ENCODE data around the gene UTF1. TPM values are rescaled to one million over a fixed set of nuclear protein-coding genes. Genes with fewer than 3 reads are reported as not detected.
"Not testable (repeated sequence)": the region's sequence is repeated elsewhere in the genome, so short reads cannot be mapped to it uniquely, and the experiment has no call there.

The UTF1 gene
- total RNA-seq, 2 donors from 2014 or later = not detected

GRCh38 chr10:133261726-133262325 is 31.8 kb downstream of the UTF1 start:
- peaks cover 14% of the 10 kb centered on the region for H3K4me1 Mint-ChIP-seq
- H3K27ac Mint-ChIP-seq = peak overlapping the region; percentile 88
- peak overlapping the region; percentile 60 for H3K4me3 Mint-ChIP-seq
- no peaks in the 10 kb centered on the region for H3K9me3 Mint-ChIP-seq
- peak; percentile 52 for ATAC-seq (replicated peaks)
- H3K27me3 Mint-ChIP-seq = no peaks in the 10 kb centered on the region
- H3K36me3 Mint-ChIP-seq (ENCODE audit: low read depth) = peaks cover 43% of the 10 kb centered on the region

- Mint-ChIP-seq H3K9me3 (no peaks in the 10 kb centered on the region), H3K4me1 (peaks cover 14% of the 10 kb centered on the region), H3K27me3 (no peaks in the 10 kb centered on the region), H3K27ac (no peak overlapping the region), H3K4me3 (peak overlapping the region; percentile 42), H3K36me3 (ENCODE audit: low read depth) (peaks cover 43% of the 10 kb centered on the region)
- ATAC-seq (replicated peaks) = no peak
Observed at GRCh38 chr10:133262696-133263095, 32.7 kb downstream of the UTF1 start.

DNA sequence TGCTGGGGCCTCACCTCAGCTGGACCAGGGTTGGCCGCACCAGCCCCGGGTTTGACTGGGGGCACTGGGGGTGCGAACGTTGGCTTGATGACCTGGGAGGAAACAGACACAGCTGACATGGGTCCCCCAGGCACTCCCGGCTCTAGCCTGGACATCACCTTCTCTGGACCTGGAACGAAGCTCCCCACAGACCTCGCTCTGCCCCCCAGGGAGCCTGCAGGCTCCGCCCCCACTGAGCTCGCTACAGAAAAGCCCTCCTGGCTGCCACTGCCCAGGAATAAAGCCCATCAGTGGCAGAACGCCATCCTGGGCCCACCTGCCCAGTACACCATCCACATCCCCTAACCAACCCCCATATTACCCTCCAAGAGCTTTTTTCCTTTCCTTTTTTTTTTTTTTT is 33.7 kb downstream of the UTF1 start:
- ATAC-seq (replicated peaks) = no peak
- Mint-ChIP-seq H3K27ac (no peak overlapping the region), H3K27me3 (no peaks in the 10 kb centered on the region), H3K36me3 (ENCODE audit: low read depth) (peaks cover 43% of the 10 kb centered on the region), H3K9me3 (no peaks in the 10 kb centered on the region), H3K4me1 (peaks cover 14% of the 10 kb centered on the region), H3K4me3 (peak overlapping the region; percentile 31)

DNA sequence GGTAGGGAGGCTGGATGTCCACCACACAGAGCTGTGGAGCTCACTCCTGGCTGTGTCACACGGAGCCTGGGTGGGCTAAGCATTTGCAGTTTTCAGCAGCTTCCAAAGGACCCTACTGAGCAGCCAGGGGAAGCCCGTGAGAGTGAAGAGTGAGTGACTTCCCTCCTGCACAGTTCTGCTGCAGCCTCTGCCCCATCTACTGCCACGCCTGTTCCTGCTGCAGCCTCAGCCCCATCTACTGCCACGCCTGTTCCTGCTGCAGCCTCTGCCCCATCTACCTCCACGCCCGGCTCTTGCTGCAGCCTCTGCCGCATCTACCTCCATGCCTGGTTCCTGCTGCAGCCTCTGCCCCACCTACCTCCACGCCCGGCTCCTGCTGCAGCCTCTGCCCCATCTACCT is 34.4 kb downstream of the UTF1 start:
- ATAC-seq (replicated peaks) = no peak
- Mint-ChIP-seq H3K27me3 (no peaks in the 10 kb centered on the region), H3K36me3 (ENCODE audit: low read depth) (peaks cover 37% of the 10 kb centered on the region), H3K4me1 (peaks cover 8% of the 10 kb centered on the region), H3K4me3 (peak overlapping the region; percentile 31), H3K9me3 (no peaks in the 10 kb centered on the region), H3K27ac (no peak overlapping the region)

GRCh38 chr10:133265052-133265451 is 35.0 kb downstream of the UTF1 start:
- not testable (repeated sequence) for H3K4me1 Mint-ChIP-seq; H3K9me3 Mint-ChIP-seq; H3K27me3 Mint-ChIP-seq; H3K4me3 Mint-ChIP-seq; ATAC-seq (replicated peaks)
- Mint-ChIP-seq H3K36me3 (ENCODE audit: low read depth) (peaks cover 42% of the 10 kb centered on the region), H3K27ac (peak overlapping the region; percentile 41)

DNA sequence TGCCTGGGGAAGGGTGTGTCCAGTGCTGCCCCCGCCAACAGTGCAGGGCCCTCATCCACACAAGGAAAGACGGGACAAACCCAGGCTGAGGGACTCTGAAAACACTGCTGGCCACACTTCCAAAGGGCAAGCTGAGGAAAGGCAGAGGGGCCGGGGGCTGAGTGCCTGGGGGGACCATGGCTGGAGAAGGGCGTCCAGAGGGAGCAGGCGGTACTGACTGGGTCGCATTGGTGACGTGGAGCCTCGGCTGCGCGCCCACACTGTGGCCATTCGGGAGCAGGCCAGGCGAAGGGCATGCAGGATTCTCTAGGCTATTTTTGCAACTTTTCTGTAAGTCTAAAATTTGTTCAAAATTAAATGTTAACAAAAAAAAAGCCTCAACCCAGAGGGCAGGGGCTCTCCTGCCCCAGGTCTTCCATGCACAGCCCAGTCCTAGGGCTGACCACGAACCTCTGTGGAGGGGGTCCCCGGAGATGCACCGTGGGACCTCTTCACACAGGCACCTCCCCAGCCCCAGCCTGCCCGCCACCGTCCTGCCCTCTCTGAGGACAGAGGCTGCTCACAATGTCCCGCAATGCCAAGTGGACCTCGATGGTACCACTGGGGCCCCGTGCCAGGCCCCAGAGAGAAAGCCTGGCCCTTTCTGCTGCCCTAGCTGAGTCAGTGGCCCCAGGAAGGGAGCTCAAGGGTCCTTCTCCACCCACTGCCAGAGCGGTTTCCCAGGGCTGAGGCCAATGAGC is 36.2 kb downstream of the UTF1 start:
- H3K4me1 Mint-ChIP-seq = peaks cover 7% of the 10 kb centered on the region
- H3K36me3 Mint-ChIP-seq (ENCODE audit: low read depth) = peaks cover 53% of the 10 kb centered on the region
- no peak for ATAC-seq (replicated peaks)
- H3K27me3 Mint-ChIP-seq = no peaks in the 10 kb centered on the region
- H3K9me3 Mint-ChIP-seq = no peaks in the 10 kb centered on the region
- H3K4me3 Mint-ChIP-seq = no peak overlapping the region
- no peak overlapping the region for H3K27ac Mint-ChIP-seq

- no peak overlapping the region for H3K4me3 Mint-ChIP-seq
- no peaks in the 10 kb centered on the region for H3K27me3 Mint-ChIP-seq
- no peak for ATAC-seq (replicated peaks)
- no peak overlapping the region for H3K27ac Mint-ChIP-seq
- peaks cover 7% of the 10 kb centered on the region for H3K4me1 Mint-ChIP-seq
- H3K9me3 Mint-ChIP-seq = no peaks in the 10 kb centered on the region
- peaks cover 63% of the 10 kb centered on the region for H3K36me3 Mint-ChIP-seq (ENCODE audit: low read depth)
Observed at GRCh38 chr10:133267293-133267692, 37.3 kb downstream of the UTF1 start.

DNA sequence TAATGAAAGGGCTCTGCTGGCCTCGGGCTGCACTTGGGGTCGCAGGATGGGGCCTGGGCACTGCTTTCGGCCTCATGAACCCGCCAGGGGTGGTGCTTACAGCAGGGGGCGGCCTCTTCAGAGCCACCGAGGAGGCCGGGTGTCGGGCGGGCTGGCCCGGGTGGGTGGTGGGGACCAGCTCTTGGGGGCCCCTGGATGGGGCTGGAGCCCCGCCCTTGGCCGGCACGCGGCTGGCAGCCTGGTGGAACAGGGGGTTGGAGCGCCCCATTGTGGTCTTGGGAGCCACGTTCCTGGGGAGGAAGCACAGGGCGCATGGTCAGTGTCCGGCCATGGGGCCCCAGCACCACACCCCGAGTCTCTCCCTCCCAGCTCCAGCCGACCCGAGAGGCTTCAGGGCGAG is 37.8 kb downstream of the UTF1 start:
- Mint-ChIP-seq H3K4me1 (peaks cover 7% of the 10 kb centered on the region), H3K4me3 (no peak overlapping the region), H3K27me3 (no peaks in the 10 kb centered on the region), H3K36me3 (ENCODE audit: low read depth) (peaks cover 63% of the 10 kb centered on the region), H3K27ac (no peak overlapping the region), H3K9me3 (no peaks in the 10 kb centered on the region)
- ATAC-seq (replicated peaks) = no peak

- Mint-ChIP-seq H3K4me1 (peaks cover 7% of the 10 kb centered on the region), H3K9me3 (no peaks in the 10 kb centered on the region), H3K36me3 (ENCODE audit: low read depth) (peaks cover 63% of the 10 kb centered on the region), H3K27ac (no peak overlapping the region), H3K27me3 (no peaks in the 10 kb centered on the region), H3K4me3 (no peak overlapping the region)
- no peak for ATAC-seq (replicated peaks)
Observed at GRCh38 chr10:133268532-133268931, 38.5 kb downstream of the UTF1 start.

- Mint-ChIP-seq H3K9me3 (no peaks in the 10 kb centered on the region), H3K27me3 (no peaks in the 10 kb centered on the region), H3K27ac (no peak overlapping the region), H3K4me3 (no peak overlapping the region), H3K36me3 (ENCODE audit: low read depth) (peaks cover 54% of the 10 kb centered on the region), H3K4me1 (peaks cover 4% of the 10 kb centered on the region)
- no peak for ATAC-seq (replicated peaks)
Observed at GRCh38 chr10:133269367-133269766, 39.4 kb downstream of the UTF1 start.

DNA sequence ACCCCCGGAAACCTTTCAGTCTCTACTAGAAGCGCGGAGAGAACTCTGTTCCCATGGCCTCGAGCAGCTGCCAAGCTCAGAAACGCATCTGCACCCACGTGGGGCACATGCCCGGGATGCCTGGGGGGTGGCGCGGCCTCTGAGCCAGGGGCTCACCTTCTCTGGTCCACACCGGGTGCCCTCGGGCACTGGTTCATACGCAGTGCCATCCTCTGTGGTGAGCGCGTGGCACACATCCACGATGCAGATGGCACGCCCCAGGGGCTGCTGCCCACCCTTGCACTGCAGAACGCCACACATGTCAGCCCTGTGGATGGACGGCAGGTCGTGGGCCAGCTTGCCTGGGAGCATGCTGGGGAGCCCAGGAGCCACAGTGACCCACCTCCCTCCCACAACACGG is 40.2 kb downstream of the UTF1 start:
- Mint-ChIP-seq H3K4me1 (no peaks in the 10 kb centered on the region), H3K4me3 (no peak overlapping the region), H3K27ac (no peak overlapping the region), H3K36me3 (ENCODE audit: low read depth) (peaks cover 56% of the 10 kb centered on the region), H3K27me3 (no peaks in the 10 kb centered on the region), H3K9me3 (no peaks in the 10 kb centered on the region)
- no peak for ATAC-seq (replicated peaks)

DNA sequence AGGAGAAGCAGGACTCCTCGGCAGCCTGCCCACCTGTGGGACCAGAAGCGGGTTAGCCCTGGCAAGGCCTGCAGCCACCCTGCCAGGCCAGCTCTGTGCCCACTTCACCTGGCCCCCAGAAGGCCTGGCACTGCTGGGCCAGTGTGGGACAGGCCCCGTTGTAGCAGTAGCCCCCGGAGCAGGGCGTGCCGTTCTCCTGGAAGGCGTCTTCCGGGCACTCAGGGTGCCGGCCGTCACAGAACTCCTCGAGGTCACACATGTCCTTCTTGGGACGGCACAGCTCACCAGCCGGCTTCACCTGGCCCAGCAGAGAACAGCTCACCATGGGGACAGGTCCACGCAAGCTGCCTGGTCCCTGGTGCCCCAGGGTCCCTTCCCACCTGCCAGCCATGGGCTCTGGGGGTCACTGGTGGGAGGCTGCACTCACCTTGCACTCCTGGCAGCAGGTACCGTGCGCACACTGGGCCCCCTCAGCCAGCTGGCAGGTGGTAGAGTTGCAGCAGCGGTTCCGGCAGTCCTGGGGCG is 40.8 kb downstream of the UTF1 start:
- H3K27ac Mint-ChIP-seq = no peak overlapping the region
- no peak for ATAC-seq (replicated peaks)
- H3K4me3 Mint-ChIP-seq = no peak overlapping the region
- H3K27me3 Mint-ChIP-seq = no peaks in the 10 kb centered on the region
- no peaks in the 10 kb centered on the region for H3K9me3 Mint-ChIP-seq
- H3K4me1 Mint-ChIP-seq = no peaks in the 10 kb centered on the region
- peaks cover 56% of the 10 kb centered on the region for H3K36me3 Mint-ChIP-seq (ENCODE audit: low read depth)

GRCh38 chr10:133271521-133272300 is 41.7 kb downstream of the UTF1 start:
- Mint-ChIP-seq H3K27me3 (no peaks in the 10 kb centered on the region), H3K4me3 (no peak overlapping the region), H3K9me3 (no peaks in the 10 kb centered on the region), H3K4me1 (no peaks in the 10 kb centered on the region), H3K27ac (no peak overlapping the region), H3K36me3 (ENCODE audit: low read depth) (peaks cover 56% of the 10 kb centered on the region)
- no peak for ATAC-seq (replicated peaks)

GRCh38 chr10:133272301-133272963 is 42.4 kb downstream of the UTF1 start:
- Mint-ChIP-seq H3K36me3 (ENCODE audit: low read depth) (peaks cover 56% of the 10 kb centered on the region), H3K9me3 (no peaks in the 10 kb centered on the region), H3K27me3 (no peaks in the 10 kb centered on the region), H3K4me3 (no peak overlapping the region), H3K4me1 (no peaks in the 10 kb centered on the region), H3K27ac (no peak overlapping the region)
- no peak for ATAC-seq (replicated peaks)
